PC-3 (cell line): ENCODE measurements around the gene CAPN10.

Experiments used
- CTCF ChIP-seq: fragments of 300-600 bp; sonication (generic); conservative IDR thresholded peaks from 2 replicates; pipeline ENCODE4 v1.5.1; 2017; ENCODE audit warnings: antibody characterized with exemption, low read depth, mild to moderate bottlenecking, low read length
- EZH2phosphoT487 ChIP-seq: fragments of 300-600 bp; sonication (generic); IDR thresholded peaks from 2 replicates; pipeline ENCODE4 v1.6.1; 2018; ENCODE audit warnings: mild to moderate bottlenecking, antibody characterized with exemption, low read length, borderline replicate concordance

DNA sequence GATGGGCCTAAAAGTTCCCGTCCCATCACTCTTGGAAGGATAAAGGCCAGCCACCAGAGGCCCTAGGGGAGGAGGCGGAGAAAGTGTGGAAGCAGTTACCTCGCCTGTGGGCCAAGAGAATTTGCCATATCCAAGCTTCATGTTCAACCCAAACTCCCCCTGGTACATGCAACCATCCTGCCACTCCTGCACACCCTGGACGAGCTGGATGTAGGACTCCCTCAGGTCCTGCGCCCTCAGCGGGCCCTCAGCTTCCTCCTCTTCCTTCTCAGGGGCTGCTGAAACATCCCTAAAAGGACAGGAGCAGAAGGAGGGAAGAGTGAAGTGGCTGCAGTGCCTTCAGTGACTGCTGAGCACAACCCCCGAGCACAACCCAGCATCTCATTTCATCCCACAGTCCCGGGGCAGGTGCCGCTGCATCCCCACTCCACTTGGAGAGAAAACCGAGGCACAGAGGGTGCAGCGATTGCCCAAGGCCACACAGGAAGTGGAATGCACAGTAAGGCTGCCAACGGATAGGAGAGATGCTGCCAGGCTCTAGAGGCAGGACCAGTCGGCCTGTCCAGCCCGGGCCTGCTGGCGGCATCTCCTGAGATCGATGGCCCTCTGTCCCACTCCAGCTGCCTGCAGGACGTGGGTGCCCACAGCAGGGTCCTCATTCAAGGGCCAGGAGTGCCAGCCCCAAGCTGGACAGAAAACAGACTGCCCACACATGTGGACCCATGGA, 31.6 kb upstream of the CAPN10 start:
- no peak for TF ChIP-seq CTCF
- TF ChIP-seq EZH2phosphoT487, result no peak
